Measurements from ENCODE around the gene ABCD1. TPM values are rescaled to one million over a fixed set of nuclear protein-coding genes. Genes with fewer than 3 reads are reported as not detected.
"Not testable (repeated sequence)": the region's sequence is repeated elsewhere in the genome, so short reads cannot be mapped to it uniquely, and the experiment has no call there.

Gene ABCD1
- total and polyA plus RNA-seq, 9 donors = 7.2 to 11.4 (median 9.2) TPM

- WGBS (ENCODE audit: insufficient coverage) = 36% methylated on average over 31 of the region's 35 CpGs
- no peaks in the 10 kb centered on the region for H3K9me3 ChIP-seq (replicated peaks; ENCODE audit: control insufficient read depth, low read depth, low read length)
- H3K4me3 ChIP-seq (ENCODE audit: low read length) = peak overlapping the region; percentile 9
- peak; percentile 77 for DNase-seq
- no peaks in the 10 kb centered on the region for H3K27me3 ChIP-seq (ENCODE audit: control insufficient read depth, insufficient read depth, low read length)
- H3K27ac ChIP-seq (ENCODE audit: low read length) = peak overlapping the region; percentile 85
- peaks cover 2% of the 10 kb centered on the region for H3K36me3 ChIP-seq (ENCODE audit: control insufficient read depth, insufficient read depth, low read length)
- H3K4me1 ChIP-seq (ENCODE audit: control insufficient read depth, insufficient read depth, low read length) = peaks cover 53% of the 10 kb centered on the region
Observed at GRCh38 chrX:153726286-153727122, 1.8 kb downstream of the ABCD1 start.

- peak; percentile 65 for DNase-seq
- no peaks in the 10 kb centered on the region for H3K9me3 ChIP-seq (replicated peaks; ENCODE audit: control insufficient read depth, low read depth, low read length)
- H3K27me3 ChIP-seq (ENCODE audit: control insufficient read depth, insufficient read depth, low read length) = no peaks in the 10 kb centered on the region
- peaks cover 53% of the 10 kb centered on the region for H3K4me1 ChIP-seq (ENCODE audit: control insufficient read depth, insufficient read depth, low read length)
- H3K36me3 ChIP-seq (ENCODE audit: control insufficient read depth, insufficient read depth, low read length) = no peaks in the 10 kb centered on the region
- H3K27ac ChIP-seq (ENCODE audit: low read length) = peak overlapping the region; percentile 85
- peak overlapping the region; percentile 9 for H3K4me3 ChIP-seq (ENCODE audit: low read length)
- WGBS (ENCODE audit: insufficient coverage) = 60% methylated on average over 18 of the region's 23 CpGs
Observed at GRCh38 chrX:153727123-153727931, 2.7 kb downstream of the ABCD1 start.

- Histone ChIP-seq H3K36me3 (ENCODE audit: control insufficient read depth, insufficient read depth, low read length) (no peaks in the 10 kb centered on the region), H3K9me3 (replicated peaks; ENCODE audit: control insufficient read depth, low read depth, low read length) (no peaks in the 10 kb centered on the region), H3K4me1 (ENCODE audit: control insufficient read depth, insufficient read depth, low read length) (peaks cover 47% of the 10 kb centered on the region), H3K27me3 (ENCODE audit: control insufficient read depth, insufficient read depth, low read length) (no peaks in the 10 kb centered on the region), H3K4me3 (ENCODE audit: low read length) (no peak overlapping the region), H3K27ac (ENCODE audit: low read length) (peak overlapping the region; percentile 29)
- 87% methylated on average over 3 of the region's 6 CpGs for WGBS (ENCODE audit: insufficient coverage)
- peak; percentile 16 for DNase-seq
Observed at GRCh38 chrX:153728095-153728494, 3.4 kb downstream of the ABCD1 start.

- H3K9me3 ChIP-seq (replicated peaks; ENCODE audit: control insufficient read depth, low read depth, low read length) = no peaks in the 10 kb centered on the region
- no peak overlapping the region for H3K27ac ChIP-seq (ENCODE audit: low read length)
- WGBS (ENCODE audit: insufficient coverage) = 94% methylated on average over 17 of the region's 23 CpGs
- no peak for DNase-seq
- peaks cover 46% of the 10 kb centered on the region for H3K4me1 ChIP-seq (ENCODE audit: control insufficient read depth, insufficient read depth, low read length)
- H3K4me3 ChIP-seq (ENCODE audit: low read length) = no peak overlapping the region
- H3K36me3 ChIP-seq (ENCODE audit: control insufficient read depth, insufficient read depth, low read length) = no peaks in the 10 kb centered on the region
- no peaks in the 10 kb centered on the region for H3K27me3 ChIP-seq (ENCODE audit: control insufficient read depth, insufficient read depth, low read length)
Observed at GRCh38 chrX:153728951-153729631, 4.4 kb downstream of the ABCD1 start.

- H3K4me3 ChIP-seq (ENCODE audit: low read length); H3K36me3 ChIP-seq (ENCODE audit: control insufficient read depth, insufficient read depth, low read length); DNase-seq; H3K9me3 ChIP-seq (replicated peaks; ENCODE audit: control insufficient read depth, low read depth, low read length); H3K27me3 ChIP-seq (ENCODE audit: control insufficient read depth, insufficient read depth, low read length); H3K27ac ChIP-seq (ENCODE audit: low read length): not testable (repeated sequence)
- 93% methylated on average over 14 of the region's 23 CpGs for WGBS (ENCODE audit: insufficient coverage)
- H3K4me1 ChIP-seq (ENCODE audit: control insufficient read depth, insufficient read depth, low read length) = peaks cover 41% of the 10 kb centered on the region
Observed at GRCh38 chrX:153730115-153730514, 5.5 kb downstream of the ABCD1 start.

GRCh38 chrX:153731117-153731844 lies 6.6 kb downstream of the ABCD1 start:
- Histone ChIP-seq H3K27me3 (ENCODE audit: control insufficient read depth, insufficient read depth, low read length) (no peaks in the 10 kb centered on the region), H3K4me1 (ENCODE audit: control insufficient read depth, insufficient read depth, low read length) (peaks cover 29% of the 10 kb centered on the region), H3K27ac (ENCODE audit: low read length) (no peak overlapping the region), H3K36me3 (ENCODE audit: control insufficient read depth, insufficient read depth, low read length) (peaks cover 3% of the 10 kb centered on the region), H3K9me3 (replicated peaks; ENCODE audit: control insufficient read depth, low read depth, low read length) (peaks cover 2% of the 10 kb centered on the region), H3K4me3 (ENCODE audit: low read length) (no peak overlapping the region)
- WGBS (ENCODE audit: insufficient coverage) = 83% methylated on average over 2 of the region's 6 CpGs
- DNase-seq = no peak

GRCh38 chrX:153731845-153732215 lies 7.2 kb downstream of the ABCD1 start:
- Histone ChIP-seq H3K36me3 (ENCODE audit: control insufficient read depth, insufficient read depth, low read length) (peaks cover 3% of the 10 kb centered on the region), H3K27me3 (ENCODE audit: control insufficient read depth, insufficient read depth, low read length) (no peaks in the 10 kb centered on the region), H3K27ac (ENCODE audit: low read length) (no peak overlapping the region), H3K4me3 (ENCODE audit: low read length) (no peak overlapping the region), H3K9me3 (replicated peaks; ENCODE audit: control insufficient read depth, low read depth, low read length) (peaks cover 2% of the 10 kb centered on the region), H3K4me1 (ENCODE audit: control insufficient read depth, insufficient read depth, low read length) (peaks cover 28% of the 10 kb centered on the region)
- DNase-seq = no peak
- no CpG with 5 or more reads among the region's 3 CpGs for WGBS (ENCODE audit: insufficient coverage)

GRCh38 chrX:153732401-153732800 lies 7.7 kb downstream of the ABCD1 start:
- Histone ChIP-seq H3K9me3 (replicated peaks; ENCODE audit: control insufficient read depth, low read depth, low read length) (peaks cover 2% of the 10 kb centered on the region), H3K36me3 (ENCODE audit: control insufficient read depth, insufficient read depth, low read length) (peaks cover 3% of the 10 kb centered on the region), H3K27me3 (ENCODE audit: control insufficient read depth, insufficient read depth, low read length) (no peaks in the 10 kb centered on the region), H3K27ac (ENCODE audit: low read length) (no peak overlapping the region), H3K4me3 (ENCODE audit: low read length) (no peak overlapping the region), H3K4me1 (ENCODE audit: control insufficient read depth, insufficient read depth, low read length) (peaks cover 22% of the 10 kb centered on the region)
- 82% methylated on average over 10 of the region's 14 CpGs for WGBS (ENCODE audit: insufficient coverage)
- peak; percentile 23 for DNase-seq

- no peak for DNase-seq
Observed at GRCh38 chrX:153733651-153734240, 9.1 kb downstream of the ABCD1 start.

More at GRCh38 chrX:153733651-153734240, 9.1 kb downstream of the ABCD1 start:
- Histone ChIP-seq H3K36me3 (ENCODE audit: control insufficient read depth, insufficient read depth, low read length) (peaks cover 3% of the 10 kb centered on the region), H3K9me3 (replicated peaks; ENCODE audit: control insufficient read depth, low read depth, low read length) (peaks cover 2% of the 10 kb centered on the region), H3K4me3 (ENCODE audit: low read length) (no peak overlapping the region), H3K4me1 (ENCODE audit: control insufficient read depth, insufficient read depth, low read length) (peaks cover 9% of the 10 kb centered on the region), H3K27me3 (ENCODE audit: control insufficient read depth, insufficient read depth, low read length) (no peaks in the 10 kb centered on the region), H3K27ac (ENCODE audit: low read length) (no peak overlapping the region)
- WGBS (ENCODE audit: insufficient coverage) = 86% methylated on average over 12 of the region's 15 CpGs
